IMR-90 (cell line): Measurements from ENCODE around the gene CCDC13. TPM values are rescaled to one million over a fixed set of nuclear protein-coding genes. Genes with fewer than 3 reads are reported as not detected.

ENCODE experiments used
- ATAC-seq: fragments of 200-7000 bp; cut with Tn5 transposase; 2 replicates; pipeline ENCODE4 v1.9.1; 2020; ENCODE audit warnings: low read depth, mild to moderate bottlenecking, moderate library complexity
- BruUV-seq: library from RNA; stranded (reverse); fragments of 400-500 nt; replicated peaks from 2 replicates; lab custom pipeline; 2021; lab: Mats Ljungman, UMichigan
- CTCF ChIA-PET: fragments of 300-600 bp; formaldehyde crosslinking; extraction: SDS; loops from one replicate; lab custom pipeline; 2021; ENCODE audit warnings: antibody characterized with exemption; lab: Yijun Ruan, JAX
- POLR2A ChIA-PET: fragments of 300-600 bp; sonication (Branson Sonifier 250); formaldehyde crosslinking; loops from one replicate; lab custom pipeline; 2022; ENCODE audit warnings: antibody characterized with exemption; ENCODE audit not compliant: unreplicated experiment; lab: Charles Lee
- DNase-seq: peaks from one replicate; pipeline ENCODE4 v3.0.0; 2013
- H2AFZ ChIP-seq: replicated peaks from 2 replicates; pipeline ENCODE3; 2013; ENCODE audit warnings: low read length, mild to moderate bottlenecking; ENCODE audit not compliant: poor library complexity
- H2AK5ac ChIP-seq: 2 replicates; pipeline ENCODE4 v1.6.1; 2013; ENCODE audit warnings: low read depth, low read length, inconsistent platforms
- H2AK9ac ChIP-seq: replicated peaks from 2 replicates; pipeline ENCODE3; 2013; ENCODE audit warnings: mild to moderate bottlenecking, low read depth, low read length, moderate library complexity; ENCODE audit not compliant: poor library complexity
- H2BK120ac ChIP-seq: 2 replicates; pipeline ENCODE4 v1.6.1; 2013; ENCODE audit warnings: low read depth, low read length, inconsistent platforms
- H2BK15ac ChIP-seq: 3 replicates; pipeline ENCODE4 v1.6.1; 2013; ENCODE audit warnings: low read depth, low read length, inconsistent platforms
- H2BK20ac ChIP-seq: 2 replicates; pipeline ENCODE4 v1.6.1; 2013; ENCODE audit warnings: low read depth, mild to moderate bottlenecking, inconsistent platforms, low read length, moderate library complexity
- H2BK5ac ChIP-seq: 2 replicates; pipeline ENCODE4 v1.6.1; 2013; ENCODE audit warnings: mild to moderate bottlenecking, low read depth, low read length, inconsistent platforms; ENCODE audit not compliant: poor library complexity, severe bottlenecking
- H3K14ac ChIP-seq: replicated peaks from 2 replicates; pipeline ENCODE4 v1.6.1; 2013; ENCODE audit warnings: low read depth, low read length, inconsistent platforms
- H3K18ac ChIP-seq: 2 replicates; pipeline ENCODE4 v1.6.1; 2013; ENCODE audit warnings: low read depth, low read length, control low read depth
- H3K23ac ChIP-seq: 2 replicates; pipeline ENCODE4 v1.6.1; 2013; ENCODE audit warnings: low read depth, low read length, inconsistent platforms
- H3K27ac ChIP-seq: 2 replicates; pipeline ENCODE4 v1.5.1; 2013; ENCODE audit warnings: mild to moderate bottlenecking, control low read depth, low read length; ENCODE audit not compliant: insufficient read depth
- H3K27me3 ChIP-seq: 2 replicates; pipeline ENCODE4 v1.6.1; 2013; ENCODE audit warnings: low read length; ENCODE audit not compliant: control insufficient read depth, insufficient read depth
- H3K36me3 ChIP-seq: 2 replicates; pipeline ENCODE4 v1.6.1; 2013; ENCODE audit warnings: low read length, mixed read lengths; ENCODE audit not compliant: control insufficient read depth, insufficient read depth
- H3K4ac ChIP-seq: 2 replicates; pipeline ENCODE4 v1.6.1; 2013; ENCODE audit warnings: low read depth, low read length, inconsistent platforms
- H3K4me1 ChIP-seq: 2 replicates; pipeline ENCODE4 v1.6.1; 2013; ENCODE audit warnings: low read length, mixed read lengths; ENCODE audit not compliant: control insufficient read depth, insufficient read depth
- H3K4me2 ChIP-seq: 2 replicates; pipeline ENCODE4 v1.6.1; 2013; ENCODE audit warnings: low read depth, mild to moderate bottlenecking, control low read depth, low read length, moderate library complexity
- H3K4me3 ChIP-seq: 2 replicates; pipeline ENCODE4 v1.5.1; 2013; ENCODE audit warnings: low read depth, mild to moderate bottlenecking, control low read depth, low read length, moderate library complexity; ENCODE audit not compliant: insufficient read depth
- H3K56ac ChIP-seq: 2 replicates; pipeline ENCODE4 v1.6.1; 2013; ENCODE audit warnings: low read length, inconsistent platforms; ENCODE audit not compliant: insufficient read depth; ENCODE audit errors: extremely low read depth
- H3K79me1 ChIP-seq, 2 experiments: 2 replicates each; pipeline ENCODE4 v1.6.1; 2013; ENCODE audit warnings: low read length in 2 of 2, inconsistent platforms in 1 of 2, low read depth in 1 of 2
- H3K9ac ChIP-seq: 2 replicates; pipeline ENCODE4 v1.6.1; 2013; ENCODE audit warnings: low read depth, low read length, control low read depth
- H3K9me1 ChIP-seq: 2 replicates; pipeline ENCODE4 v1.6.1; 2013; ENCODE audit warnings: low read length, inconsistent platforms; ENCODE audit not compliant: insufficient read depth
- H3K9me3 ChIP-seq: 2 replicates; pipeline ENCODE4 v1.6.1; 2013; ENCODE audit warnings: low read length; ENCODE audit not compliant: control insufficient read depth, insufficient read depth
- H4K20me1 ChIP-seq: 2 replicates; pipeline ENCODE4 v1.6.1; 2013; ENCODE audit warnings: low read length, inconsistent platforms; ENCODE audit not compliant: insufficient read depth
- H4K5ac ChIP-seq: 2 replicates; pipeline ENCODE4 v1.6.1; 2013; ENCODE audit warnings: mild to moderate bottlenecking, low read depth, low read length, control low read depth
- H4K8ac ChIP-seq, 2 experiments: 2 replicates each; pipeline ENCODE4 v1.6.1; 2013; ENCODE audit warnings: low read depth in 2 of 2, low read length in 2 of 2, control low read depth in 1 of 2, inconsistent platforms in 1 of 2
- H4K91ac ChIP-seq: 2 replicates; pipeline ENCODE4 v1.6.1; 2013; ENCODE audit warnings: low read depth, low read length, inconsistent platforms; ENCODE audit not compliant: insufficient read depth
- CEBPB ChIP-seq: IDR thresholded peaks from 2 replicates; pipeline ENCODE4 v1.6.1; 2012; ENCODE audit warnings: low read depth, low read length, improper control_type of control experiment
- CHD1 ChIP-seq: IDR thresholded peaks from 2 replicates; pipeline ENCODE4 v1.6.1; 2012; ENCODE audit warnings: low read depth, low read length, improper control_type of control experiment
- MAFK ChIP-seq: IDR thresholded peaks from 2 replicates; pipeline ENCODE4 v1.6.1; 2012; ENCODE audit warnings: low read depth, low read length, improper control_type of control experiment
- MAZ ChIP-seq: IDR thresholded peaks from 2 replicates; pipeline ENCODE4 v1.6.1; 2012; ENCODE audit warnings: low read depth, mild to moderate bottlenecking, low read length, improper control_type of control experiment, moderate library complexity, borderline replicate concordance
- MXI1 ChIP-seq: IDR thresholded peaks from 2 replicates; pipeline ENCODE4 v1.6.1; 2012; ENCODE audit warnings: low read depth, mild to moderate bottlenecking, low read length, moderate library complexity, borderline replicate concordance
- NFE2L2 ChIP-seq: fragments of 150-350 bp; IDR thresholded peaks from 2 replicates; pipeline ENCODE4 v1.6.1; 2016; ENCODE audit warnings: low read depth, mild to moderate bottlenecking, low read length
- RAD21 ChIP-seq: IDR thresholded peaks from 2 replicates; pipeline ENCODE4 v1.6.1; 2012; ENCODE audit warnings: low read length, improper control_type of control experiment
- RFX5 ChIP-seq: IDR thresholded peaks from 2 replicates; pipeline ENCODE4 v1.8.0; 2012; ENCODE audit warnings: low read depth, mild to moderate bottlenecking, low read length, moderate library complexity
- SMC3 ChIP-seq: fragments of 150-350 bp; IDR thresholded peaks from 2 replicates; pipeline ENCODE4 v1.6.1; 2016; ENCODE audit warnings: low read depth, mild to moderate bottlenecking, antibody characterized with exemption, low read length, moderate library complexity
- WGBS, 2 experiments: methylation state at CpG; one replicate each; pipeline versions ENCODE4 v1.1.5 to v1.1.7; 2013; ENCODE audit warnings: missing lambda C conversion rate in 2 of 2; ENCODE audit not compliant: insufficient read length in 1 of 2; ENCODE audit errors: extremely low coverage in 2 of 2; 5-methylcytosine and 5-hydroxymethylcytosine counted together
- dilution Hi-C: fragments of 300-500 bp; cut with HindIII; formaldehyde crosslinking; loops from one replicate; pipeline ENCODE4 v1.14.3; 2018; ENCODE audit warnings: low sequenced_read_pairs; ENCODE audit not compliant: unreplicated experiment
- in situ Hi-C: fragments of 300-500 bp; cut with MboI; formaldehyde crosslinking; loops from 3 replicates; pipeline ENCODE4 v1.14.3; 2019; ENCODE audit warnings: low sequenced_read_pairs, inconsistent platforms, mixed read lengths
- intact Hi-C: fragments of 100-400 bp; cut with micrococcal nuclease; formaldehyde crosslinking; loops from 2 replicates; pipeline ENCODE4 v1.10.0; 2022
- polyA plus RNA-seq, 3 experiments: library from polyadenylated mRNA; depleted of rRNA; stranded (reverse); fragments of >200 nt; gene quantifications; 2 replicates each; pipeline ENCODE4 v1.2.3, GENCODE V29; 2012; ENCODE audit warnings: low replicate concordance in 1 of 3
- total RNA-seq: library from RNA; depleted of rRNA; stranded (reverse); fragments of >200 nt; gene quantifications from 2 replicates; pipeline ENCODE4 v1.2.3, GENCODE V29; 2012
- TF ChIP-seq, protein P1 (sequence below): conservative IDR thresholded peaks from 2 replicates; pipeline ENCODE4 v1.5.1; 2012; ENCODE audit warnings: mild to moderate bottlenecking, low read depth, low read length, improper control_type of control experiment
- TF ChIP-seq, protein P2 (sequence below): fragments of 150-350 bp; IDR thresholded peaks from 2 replicates; pipeline ENCODE4 v1.6.1; 2016; ENCODE audit warnings: low read depth, mild to moderate bottlenecking, low read length, moderate library complexity, borderline replicate concordance
- TF ChIP-seq, protein P3 (sequence below): fragments of 150-350 bp; IDR thresholded peaks from 2 replicates; pipeline ENCODE4 v1.6.1; 2017; ENCODE audit warnings: mild to moderate bottlenecking, antibody characterized with exemption, low read length, low read depth

The CCDC13 gene
- total and polyA plus RNA-seq, 2 of the 4 experiments (the other 2 are of a cell fraction) = 0.18 to 0.19 TPM

DNA sequence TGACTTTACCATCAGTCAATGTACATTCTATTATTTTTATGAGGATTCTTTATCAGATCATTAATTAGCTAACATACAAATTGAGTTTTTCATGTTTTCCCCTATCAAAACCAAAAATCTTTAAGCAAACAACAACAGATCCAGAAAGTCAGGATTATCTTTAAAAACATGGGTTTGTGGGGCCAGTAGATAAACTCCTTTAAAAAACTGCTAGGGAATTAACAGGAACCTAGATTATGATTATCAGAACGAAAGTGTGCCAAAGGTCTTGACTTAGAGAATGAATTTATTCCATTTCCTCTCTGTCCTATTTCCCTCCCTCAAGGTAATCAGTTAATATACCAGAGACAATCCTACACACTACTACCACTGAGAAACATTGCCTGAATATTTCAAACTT is 13.2 kb upstream of the CCDC13 start:
- ChIA-PET POLR2A (interaction anchor here (0.5 kb wide), 1 partner anchor 367 kb away, joined by 3 read pairs; no protein-coding TSS in a partner anchor), CTCF (no interaction called here)
- H4K91ac ChIP-seq = no peak overlapping the region
- H4K5ac ChIP-seq = no peak overlapping the region
- H3K4me2 ChIP-seq = no peak overlapping the region
- H3K14ac ChIP-seq = no peak overlapping the region
- H4K20me1 ChIP-seq = peaks cover under 1% of the 10 kb centered on the region; the same call in 1 of the 2 replicates
- no peak for DNase-seq
- 0 out of 2 replicates have a peak, but pooled peaks cover 5% of the 10 kb centered on the region for H3K36me3 ChIP-seq
- TF ChIP-seq CHD1 (no peak), MAZ (no peak), NFE2L2 (no peak), RAD21 (no peak), CEBPB (no peak), RFX5 (no peak), MXI1 (no peak), SMC3 (no peak), MAFK (no peak)
- TF ChIP-seq, protein P1, sequence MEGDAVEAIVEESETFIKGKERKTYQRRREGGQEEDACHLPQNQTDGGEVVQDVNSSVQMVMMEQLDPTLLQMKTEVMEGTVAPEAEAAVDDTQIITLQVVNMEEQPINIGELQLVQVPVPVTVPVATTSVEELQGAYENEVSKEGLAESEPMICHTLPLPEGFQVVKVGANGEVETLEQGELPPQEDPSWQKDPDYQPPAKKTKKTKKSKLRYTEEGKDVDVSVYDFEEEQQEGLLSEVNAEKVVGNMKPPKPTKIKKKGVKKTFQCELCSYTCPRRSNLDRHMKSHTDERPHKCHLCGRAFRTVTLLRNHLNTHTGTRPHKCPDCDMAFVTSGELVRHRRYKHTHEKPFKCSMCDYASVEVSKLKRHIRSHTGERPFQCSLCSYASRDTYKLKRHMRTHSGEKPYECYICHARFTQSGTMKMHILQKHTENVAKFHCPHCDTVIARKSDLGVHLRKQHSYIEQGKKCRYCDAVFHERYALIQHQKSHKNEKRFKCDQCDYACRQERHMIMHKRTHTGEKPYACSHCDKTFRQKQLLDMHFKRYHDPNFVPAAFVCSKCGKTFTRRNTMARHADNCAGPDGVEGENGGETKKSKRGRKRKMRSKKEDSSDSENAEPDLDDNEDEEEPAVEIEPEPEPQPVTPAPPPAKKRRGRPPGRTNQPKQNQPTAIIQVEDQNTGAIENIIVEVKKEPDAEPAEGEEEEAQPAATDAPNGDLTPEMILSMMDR = no peak
- TF ChIP-seq, protein P2, sequence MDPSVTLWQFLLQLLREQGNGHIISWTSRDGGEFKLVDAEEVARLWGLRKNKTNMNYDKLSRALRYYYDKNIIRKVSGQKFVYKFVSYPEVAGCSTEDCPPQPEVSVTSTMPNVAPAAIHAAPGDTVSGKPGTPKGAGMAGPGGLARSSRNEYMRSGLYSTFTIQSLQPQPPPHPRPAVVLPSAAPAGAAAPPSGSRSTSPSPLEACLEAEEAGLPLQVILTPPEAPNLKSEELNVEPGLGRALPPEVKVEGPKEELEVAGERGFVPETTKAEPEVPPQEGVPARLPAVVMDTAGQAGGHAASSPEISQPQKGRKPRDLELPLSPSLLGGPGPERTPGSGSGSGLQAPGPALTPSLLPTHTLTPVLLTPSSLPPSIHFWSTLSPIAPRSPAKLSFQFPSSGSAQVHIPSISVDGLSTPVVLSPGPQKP = no peak
- TF ChIP-seq, protein P3, sequence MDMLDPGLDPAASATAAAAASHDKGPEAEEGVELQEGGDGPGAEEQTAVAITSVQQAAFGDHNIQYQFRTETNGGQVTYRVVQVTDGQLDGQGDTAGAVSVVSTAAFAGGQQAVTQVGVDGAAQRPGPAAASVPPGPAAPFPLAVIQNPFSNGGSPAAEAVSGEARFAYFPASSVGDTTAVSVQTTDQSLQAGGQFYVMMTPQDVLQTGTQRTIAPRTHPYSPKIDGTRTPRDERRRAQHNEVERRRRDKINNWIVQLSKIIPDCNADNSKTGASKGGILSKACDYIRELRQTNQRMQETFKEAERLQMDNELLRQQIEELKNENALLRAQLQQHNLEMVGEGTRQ = no peak
- in situ Hi-C loops (loop anchor here (10.0 kb wide), 1 partner anchor 89 kb away; the partner anchor contains the start of gene CYP8B1), dilution Hi-C loops (no loop called here), intact Hi-C loops (no loop called here)
- no TSS peak for BruUV-seq
- no peak overlapping the region for H2AK9ac ChIP-seq
- no peaks in the 10 kb centered on the region for H3K27me3 ChIP-seq
- no peak overlapping the region for H3K56ac ChIP-seq
- H3K4me3 ChIP-seq = no peak overlapping the region
- no peak overlapping the region for H3K9ac ChIP-seq
- WGBS, 2 experiments = no CpG with 5 or more reads among the region's 1 CpG
- no peaks in the 10 kb centered on the region; the same call in 1 of the 2 replicates for H3K4me1 ChIP-seq
- no peak overlapping the region for H3K4ac ChIP-seq
- H3K79me1 ChIP-seq = peaks cover 2 to 10% of the 10 kb centered on the region in 2 experiments; a peak in 1 of 4 replicates
- H3K9me1 ChIP-seq = no peaks in the 10 kb centered on the region; the same call in 1 of the 2 replicates
- H4K8ac ChIP-seq = no peak overlapping the region
- no peak overlapping the region for H2BK15ac ChIP-seq
- H3K18ac ChIP-seq = no peak overlapping the region
- H3K9me3 ChIP-seq = no peaks in the 10 kb centered on the region
- no peak for ATAC-seq
- H2AK5ac ChIP-seq = no peak overlapping the region
- H3K27ac ChIP-seq = no peak overlapping the region
- no peak overlapping the region for H3K23ac ChIP-seq
- no peak overlapping the region for H2BK120ac ChIP-seq
- no peak overlapping the region for H2BK20ac ChIP-seq
- no peak overlapping the region for H2BK5ac ChIP-seq
- H2AFZ ChIP-seq = no peak overlapping the region
